Smooth muscle cell (in vitro differentiated cells): ENCODE results near the gene RFX1. TPM values are rescaled to one million over a fixed set of nuclear protein-coding genes. Genes with fewer than 3 reads are reported as not detected.

Experiments used
- DNase-seq: peaks from one replicate; lab custom pipeline; 2025; ENCODE audit not compliant: unreplicated experiment; lab: John Stamatoyannopoulos, UW
- H2AFZ ChIP-seq: fragments of 200-600 bp; sonication (generic); 2 replicates; pipeline ENCODE4 v1.6.0; 2016; ENCODE audit warnings: antibody characterized with exemption, low read depth, mild to moderate bottlenecking
- H3F3A ChIP-seq: fragments of 200-600 bp; sonication (generic); 2 replicates; pipeline ENCODE4 v1.6.0; 2017; ENCODE audit warnings: antibody characterized with exemption, low read depth
- H3K27ac ChIP-seq: fragments of 200-600 bp; sonication (generic); 2 replicates; pipeline ENCODE4 v1.5.1; 2016; ENCODE audit warnings: low read depth, mild to moderate bottlenecking
- H3K27me3 ChIP-seq: fragments of 200-600 bp; sonication (generic); 2 replicates; pipeline ENCODE4 v1.6.1; 2016; ENCODE audit warnings: low read depth, mild to moderate bottlenecking
- H3K36me3 ChIP-seq: fragments of 200-600 bp; sonication (generic); 2 replicates; pipeline ENCODE4 v1.5.1; 2016; ENCODE audit warnings: low read depth
- H3K4me1 ChIP-seq: fragments of 200-600 bp; sonication (generic); 2 replicates; pipeline ENCODE4 v1.5.1; 2016; ENCODE audit warnings: low read depth
- H3K4me2 ChIP-seq: fragments of 200-600 bp; sonication (generic); 2 replicates; pipeline ENCODE4 v1.6.0; 2016; ENCODE audit warnings: mild to moderate bottlenecking
- H3K4me3 ChIP-seq: fragments of 200-600 bp; sonication (generic); 2 replicates; pipeline ENCODE4 v1.5.1; 2016; ENCODE audit warnings: mild to moderate bottlenecking
- H3K79me2 ChIP-seq: fragments of 200-600 bp; sonication (generic); 2 replicates; pipeline ENCODE4 v1.6.0; 2016; ENCODE audit warnings: low read depth, mild to moderate bottlenecking
- H3K9ac ChIP-seq: fragments of 200-600 bp; sonication (generic); 2 replicates; pipeline ENCODE4 v1.6.0; 2016; ENCODE audit warnings: low read depth
- H3K9me3 ChIP-seq: fragments of 200-600 bp; sonication (generic); replicated peaks from 2 replicates; pipeline ENCODE4 v1.5.1; 2016; ENCODE audit warnings: low read depth
- H4K20me1 ChIP-seq: fragments of 200-600 bp; sonication (generic); 2 replicates; pipeline ENCODE4 v1.6.0; 2016; ENCODE audit warnings: low read depth
- CTCF ChIP-seq: fragments of 200-600 bp; sonication (generic); IDR thresholded peaks from 2 replicates; pipeline ENCODE4 v1.5.1; 2017; ENCODE audit warnings: borderline replicate concordance, mild to moderate bottlenecking, antibody characterized with exemption; ENCODE audit not compliant: insufficient read depth, poor library complexity, severe bottlenecking
- WGBS: methylation state at CpG from one replicate; pipeline ENCODE4 v1.1.7; 2016; ENCODE audit warnings: low lambda C conversion rate; 5-methylcytosine and 5-hydroxymethylcytosine counted together
- polyA plus RNA-seq: library from polyadenylated mRNA; unstranded; fragments of >200 nt; fragmentation: Nextera tagmentation; extraction: Ambion mirVana; gene quantifications from 2 replicates; pipeline ENCODE4 v1.2.1, GENCODE V29; 2016
- total RNA-seq: library from RNA; depleted of rRNA; stranded (reverse); fragments of >200 nt; gene quantifications from 2 replicates; pipeline ENCODE4 v1.2.3, GENCODE V29; 2014

The RFX1 gene
- total and polyA plus RNA-seq, 2 experiments from 2014 or later, result 2.2 TPM

DNA sequence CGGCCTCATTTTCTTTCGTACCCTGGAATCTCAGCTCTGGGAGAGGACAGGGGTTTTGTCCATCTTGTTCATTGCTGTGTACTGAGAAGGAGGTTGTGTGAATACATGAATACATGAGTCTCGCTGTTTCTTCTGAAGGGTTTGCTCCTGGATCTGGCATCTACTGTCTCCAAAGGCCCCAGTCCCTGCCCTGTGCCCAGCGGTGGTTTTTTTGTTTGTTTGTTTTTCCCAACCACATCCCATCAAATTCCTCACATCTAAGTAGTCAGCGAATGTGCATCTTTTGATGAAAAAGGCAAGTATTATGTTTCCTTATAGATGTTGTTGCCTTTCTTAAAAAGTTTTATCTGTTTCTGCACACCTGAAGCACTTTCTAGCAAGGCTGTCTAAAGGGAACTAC is 41.3 kb downstream of the RFX1 start:
- Histone ChIP-seq H3F3A (peaks cover 9% of the 10 kb centered on the region), H2AFZ (no peak overlapping the region), H4K20me1 (no peaks in the 10 kb centered on the region), H3K9me3 (no peaks in the 10 kb centered on the region), H3K79me2 (no peaks in the 10 kb centered on the region), H3K27ac (no peak overlapping the region), H3K9ac (no peak overlapping the region), H3K36me3 (no peaks in the 10 kb centered on the region), H3K4me2 (no peak overlapping the region), H3K4me1 (peaks cover 13% of the 10 kb centered on the region), H3K4me3 (no peak overlapping the region), H3K27me3 (no peaks in the 10 kb centered on the region)
- WGBS, result 80% methylated on average over 5 of the region's 5 CpGs
- DNase-seq, result no peak
- no peak for TF ChIP-seq CTCF

- no peak overlapping the region for H3K27ac ChIP-seq
- no peak for TF ChIP-seq CTCF
- H3K27me3 ChIP-seq, result no peaks in the 10 kb centered on the region
- H3F3A ChIP-seq, result peaks cover 9% of the 10 kb centered on the region
- H3K9me3 ChIP-seq, result no peaks in the 10 kb centered on the region
- H3K9ac ChIP-seq, result no peak overlapping the region
- no peak for DNase-seq
- no peak overlapping the region for H3K4me3 ChIP-seq
- no peaks in the 10 kb centered on the region for H4K20me1 ChIP-seq
- H3K79me2 ChIP-seq, result no peaks in the 10 kb centered on the region
- no peaks in the 10 kb centered on the region for H3K36me3 ChIP-seq
- WGBS, result 73% methylated on average over 28 of the region's 48 CpGs
- no peak overlapping the region for H2AFZ ChIP-seq
- H3K4me1 ChIP-seq, result peaks cover 13% of the 10 kb centered on the region
- peak overlapping the region; percentile 83 for H3K4me2 ChIP-seq
Measured at GRCh38 chr19:13963603-13964105, 42.5 kb downstream of the RFX1 start.

DNA sequence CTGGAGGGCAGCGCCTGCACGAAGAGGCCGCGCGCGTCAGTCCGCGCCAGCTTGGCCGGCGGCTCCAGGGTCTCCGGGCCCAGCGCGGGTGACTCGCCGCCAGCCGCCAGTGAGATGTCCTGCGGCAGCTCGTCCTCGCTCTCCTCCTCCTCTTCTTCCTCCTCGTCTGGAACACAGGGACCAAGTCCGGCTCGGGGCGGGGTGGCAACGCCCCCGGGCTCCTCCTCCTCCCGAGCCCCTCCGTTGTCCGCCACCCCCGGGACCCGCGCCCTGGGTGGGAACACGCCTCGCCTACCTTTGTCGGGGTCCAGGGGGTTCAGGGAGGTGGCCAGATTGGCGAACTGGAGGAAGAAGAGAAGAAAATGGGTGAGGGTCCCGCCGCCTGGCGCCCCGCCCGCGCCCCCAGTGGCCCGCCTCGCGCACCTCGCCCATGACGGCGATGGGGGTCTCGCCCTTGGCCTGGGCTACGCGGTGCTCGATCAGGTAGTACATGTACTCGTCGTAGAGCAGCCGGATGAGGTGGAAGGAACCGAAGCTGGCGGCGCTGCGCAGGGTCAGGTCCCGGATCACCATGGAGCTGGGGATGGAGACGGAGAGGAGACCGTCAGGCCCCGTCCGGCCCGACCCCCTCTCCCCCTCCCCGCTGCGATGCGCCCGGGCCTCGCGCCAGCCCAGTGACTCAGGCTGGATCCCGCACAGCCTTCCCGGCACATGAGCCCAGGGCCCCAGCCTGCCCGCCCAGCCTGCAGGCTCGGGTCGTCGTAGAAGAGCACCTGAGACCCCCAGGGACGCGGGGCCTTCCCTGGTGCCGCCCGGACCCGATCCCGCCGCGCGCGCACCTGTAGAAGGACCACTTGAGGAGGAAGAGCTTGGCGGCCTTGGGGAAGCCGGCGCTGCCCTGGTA is 43.2 kb downstream of the RFX1 start:
- H3K9ac ChIP-seq, result peak overlapping the region; percentile 60
- 31% methylated on average over 54 of the region's 89 CpGs for WGBS
- peak overlapping the region; percentile 83 for H3K4me2 ChIP-seq
- H3K36me3 ChIP-seq, result no peaks in the 10 kb centered on the region
- peaks cover 13% of the 10 kb centered on the region for H3K4me1 ChIP-seq
- no peaks in the 10 kb centered on the region for H3K9me3 ChIP-seq
- H3K27me3 ChIP-seq, result no peaks in the 10 kb centered on the region
- TF ChIP-seq CTCF, result no peak
- H3K79me2 ChIP-seq, result no peaks in the 10 kb centered on the region
- H3F3A ChIP-seq, result peaks cover 9% of the 10 kb centered on the region
- H3K27ac ChIP-seq, result peak overlapping the region; percentile 31
- no peaks in the 10 kb centered on the region for H4K20me1 ChIP-seq
- H3K4me3 ChIP-seq, result peak overlapping the region; percentile 36
- no peak for DNase-seq
- H2AFZ ChIP-seq, result no peak overlapping the region
